HG03066 (cell line): ENCODE results near the gene PTK6.
"Not testable (repeated sequence)": the region's sequence is repeated elsewhere in the genome, so short reads cannot be mapped to it uniquely, and the experiment has no call there.

Experiments used
- ATAC-seq: cut with Tn5 transposase; IDR thresholded peaks from one replicate; pipeline ENCODE4 v1.9.1; 2021; ENCODE audit warnings: low read depth; ENCODE audit not compliant: unreplicated experiment

The PTK6 gene

DNA sequence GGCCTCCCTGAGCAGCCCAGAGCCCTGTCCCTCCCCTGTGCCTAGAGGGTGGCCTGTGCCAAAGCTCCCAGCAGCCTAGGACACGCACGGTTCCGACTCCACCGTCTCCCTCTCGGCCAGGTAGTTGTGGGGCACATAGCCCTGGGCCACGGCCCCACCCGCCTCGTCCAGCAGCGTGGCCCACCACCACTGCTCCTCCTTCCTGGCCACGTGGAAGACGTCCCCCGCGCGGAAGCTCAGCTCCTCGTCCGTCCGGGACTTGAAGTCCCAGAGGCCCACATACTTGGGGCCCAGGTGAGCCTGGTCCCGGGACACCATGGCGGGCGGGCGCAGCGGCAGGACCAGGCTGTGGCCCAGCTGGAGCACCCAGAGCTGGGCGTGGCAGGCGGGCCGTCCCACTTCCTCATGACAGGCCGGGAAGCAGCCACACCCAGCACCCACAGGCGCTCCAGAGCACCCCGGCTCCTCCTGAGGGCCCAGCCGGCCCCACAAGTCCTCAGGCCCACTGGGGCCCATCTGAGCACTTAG is at the start of gene PTK6:
Gene PTK6 (minus strand): TSS at position 380 of the 528 bp plus-strand sequence. CDS start 62 bp downstream, at position 318.
- no peak for ATAC-seq

DNA sequence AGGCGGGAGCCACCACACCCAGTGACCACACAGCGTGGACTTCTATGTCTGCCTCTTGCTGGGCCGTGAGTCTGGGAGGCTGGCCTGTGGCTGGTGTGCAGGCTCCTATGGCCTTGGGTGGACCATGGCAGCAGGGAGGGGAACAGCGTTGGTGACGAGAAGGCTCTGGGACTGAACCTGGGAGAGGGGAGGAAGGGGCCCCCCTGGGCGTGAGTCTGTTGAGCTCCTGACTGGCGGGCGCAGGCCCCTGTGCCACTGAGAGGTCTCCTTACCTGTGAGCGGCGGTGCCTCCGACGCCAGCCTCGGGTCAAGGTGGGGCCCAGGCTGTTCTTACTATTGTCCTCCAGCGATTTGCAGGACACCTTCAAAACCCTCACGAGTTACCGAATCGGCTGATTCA is 49.6 kb upstream of the PTK6 start:
- no peak for ATAC-seq

DNA sequence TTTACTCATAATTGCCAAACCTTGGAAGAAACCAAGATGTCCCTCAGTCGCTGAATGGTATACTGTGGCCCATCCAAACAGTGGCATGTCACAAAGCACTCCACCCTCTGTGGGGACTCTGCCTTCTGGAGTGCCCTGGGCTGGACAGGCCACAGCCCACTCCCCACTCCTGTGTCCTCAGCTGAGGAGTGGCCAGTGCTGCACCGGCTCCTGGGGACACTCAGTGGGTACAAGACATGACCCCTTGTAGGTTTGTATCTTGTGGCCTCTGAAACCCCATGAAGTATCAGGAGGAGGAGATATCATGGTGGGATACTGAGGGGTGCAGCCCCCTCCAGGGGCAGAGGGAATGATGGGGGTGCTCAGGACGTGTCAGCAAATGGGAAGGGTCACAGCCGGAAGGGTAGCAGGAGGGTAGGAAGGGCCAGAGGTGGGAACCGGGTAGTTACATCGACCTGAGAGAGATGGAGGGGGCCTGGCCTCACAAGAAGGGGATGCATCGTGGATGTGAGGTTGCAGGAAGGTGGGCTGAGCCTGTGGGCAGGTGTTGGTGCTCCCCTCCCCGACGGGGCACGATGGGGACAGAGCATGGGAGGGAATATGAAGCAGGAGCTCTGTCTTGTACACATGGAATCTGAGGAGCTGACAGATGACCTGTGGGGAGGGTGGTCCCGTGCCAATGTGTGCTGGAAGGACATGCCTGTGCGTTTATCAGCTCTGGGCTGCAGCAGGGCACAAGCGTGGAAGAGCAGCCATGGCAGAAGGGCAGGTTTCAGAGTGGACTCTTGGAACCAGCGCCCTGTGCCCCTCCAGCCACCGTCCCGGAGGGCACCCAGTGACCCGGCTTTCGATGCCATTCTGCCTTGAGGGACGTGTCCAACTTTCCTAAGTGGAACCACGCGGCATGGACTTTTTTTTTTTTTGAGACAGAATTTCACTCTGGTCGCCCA is 48.7 kb upstream of the PTK6 start:
- no peak for ATAC-seq

DNA sequence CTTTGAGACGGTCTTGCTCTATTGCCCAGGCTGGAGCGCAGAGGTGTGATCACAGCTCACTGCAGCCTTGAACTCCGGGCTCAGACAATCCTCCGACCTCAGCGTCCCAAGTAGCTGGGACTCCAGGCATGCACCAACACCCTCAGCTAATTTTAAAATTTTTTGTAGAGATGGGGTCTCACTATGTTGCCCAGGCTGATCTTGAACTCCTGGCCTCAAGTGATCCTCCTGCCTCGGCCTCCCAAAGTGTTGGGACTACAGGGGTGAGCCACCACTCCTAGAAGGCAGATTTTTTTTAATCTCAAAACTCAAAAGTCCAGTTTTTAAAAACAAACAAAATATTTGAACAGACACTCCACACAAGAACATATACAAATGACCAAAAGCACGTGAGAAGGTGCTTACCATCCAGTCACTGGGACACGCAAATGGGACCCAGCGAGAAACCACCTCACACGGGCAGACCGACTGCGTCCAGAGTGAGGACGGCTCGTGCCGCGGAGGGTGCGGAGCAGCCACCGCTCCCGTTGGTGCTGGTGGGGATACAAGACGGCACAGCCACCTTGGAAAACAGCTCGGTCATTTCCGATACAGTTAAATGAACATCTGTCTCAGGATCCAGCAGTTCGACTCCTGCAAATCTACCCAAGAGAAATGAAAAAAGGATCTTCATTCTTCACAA is 45.3 kb upstream of the PTK6 start:
- no peak for ATAC-seq

DNA sequence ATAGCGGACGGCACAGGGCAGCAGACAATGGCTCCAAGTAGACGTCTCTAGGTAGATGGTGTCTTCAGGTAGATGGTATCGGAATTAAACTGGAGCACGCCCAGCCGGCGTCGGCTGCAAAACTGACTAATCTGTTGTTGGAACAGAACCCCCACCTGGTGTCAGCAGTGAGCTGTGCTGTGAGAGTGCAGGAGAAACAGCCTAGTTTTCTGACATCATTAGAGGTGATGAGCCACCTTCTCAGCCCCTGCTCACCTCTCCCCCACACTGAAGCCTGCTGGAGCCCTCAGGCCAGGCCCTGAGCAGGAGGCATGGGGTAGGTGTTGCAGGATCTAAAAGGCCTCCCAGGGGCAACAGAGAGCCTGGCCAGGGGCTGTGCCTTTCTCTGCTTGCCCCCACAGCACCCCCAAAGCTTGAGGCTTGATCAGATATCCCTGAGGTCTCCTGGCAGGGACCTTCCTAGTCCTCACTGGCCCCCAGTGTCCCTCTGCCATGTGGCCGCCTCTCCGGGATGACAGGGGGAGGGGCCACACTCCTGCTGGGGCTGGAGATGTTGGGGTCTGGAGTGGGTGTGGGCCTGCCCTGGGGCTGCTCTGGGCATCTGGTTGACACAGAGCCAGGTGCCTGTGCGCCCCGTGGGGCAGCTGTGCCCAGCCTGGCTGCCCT is 43.8 kb upstream of the PTK6 start:
- no peak for ATAC-seq

DNA sequence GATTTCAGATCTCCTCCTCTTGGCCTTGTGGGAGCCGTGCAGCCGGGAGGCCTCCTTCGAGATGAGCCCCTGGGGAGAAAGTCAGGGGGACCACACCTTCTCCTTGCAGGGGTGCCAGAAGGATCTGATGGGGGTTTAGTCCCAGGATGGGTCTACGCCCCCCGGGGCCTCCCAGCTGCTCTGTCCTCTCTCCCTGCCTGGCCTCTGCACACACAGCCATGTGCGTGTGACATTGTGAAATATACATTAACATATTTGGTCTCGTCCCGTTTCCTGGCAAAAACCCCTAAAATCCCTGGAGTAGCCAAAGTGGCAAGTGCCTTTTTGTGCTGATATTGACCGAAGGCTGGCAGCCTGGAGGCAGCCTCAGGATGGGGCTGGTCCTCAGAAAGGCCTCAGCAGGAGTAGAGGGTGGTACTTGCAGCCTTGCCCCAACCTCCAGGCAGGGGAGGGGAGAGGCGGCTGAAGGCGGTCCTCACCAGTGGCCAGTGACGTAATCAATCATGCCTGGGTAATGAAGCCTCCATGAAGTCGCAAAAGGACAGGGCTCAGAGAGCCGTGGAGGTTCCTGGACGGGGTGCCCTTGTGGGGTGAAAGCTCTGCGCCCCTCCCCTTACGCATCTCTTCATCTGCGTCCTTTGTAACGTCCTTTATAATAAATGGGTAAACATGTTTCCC is 42.0 kb upstream of the PTK6 start:
- no peak for ATAC-seq

DNA sequence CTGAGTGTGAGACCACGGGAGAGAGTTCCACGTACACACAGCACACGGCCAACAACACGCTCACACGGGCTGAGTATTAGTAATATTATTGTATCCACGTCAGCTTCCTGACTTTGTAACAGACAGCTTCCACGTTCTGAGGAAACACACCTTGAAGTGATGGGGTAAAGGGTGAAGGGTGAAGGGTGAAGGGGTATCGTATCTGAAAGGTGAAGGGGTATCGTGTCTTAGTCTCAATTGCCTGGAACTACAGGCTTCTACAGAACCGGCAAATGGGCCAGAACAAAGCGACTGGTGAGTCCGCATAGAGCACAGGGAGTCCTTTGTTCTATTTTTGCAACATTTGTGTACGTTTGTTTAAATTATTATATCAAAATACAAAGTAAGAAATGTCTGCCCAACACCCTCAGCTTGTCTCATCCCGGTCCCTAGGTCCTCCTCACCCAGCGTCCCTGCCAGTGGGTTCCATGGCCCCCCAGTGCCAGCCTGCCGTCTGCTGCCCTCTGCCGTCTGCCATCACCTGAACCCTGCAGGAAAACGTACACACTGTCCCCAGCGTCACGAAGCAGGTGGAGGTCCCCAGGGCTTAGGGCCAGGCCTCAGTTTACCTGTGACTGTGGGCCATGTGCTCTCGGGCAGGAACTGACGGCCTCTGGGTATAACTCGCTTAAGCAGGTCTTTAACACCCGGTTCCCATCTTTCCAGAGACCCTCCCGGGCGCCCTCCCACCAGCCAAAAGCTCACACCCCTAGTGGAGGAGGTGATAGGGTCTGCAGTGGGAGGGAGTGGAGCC is 41.2 kb upstream of the PTK6 start:
- ATAC-seq: no peak

DNA sequence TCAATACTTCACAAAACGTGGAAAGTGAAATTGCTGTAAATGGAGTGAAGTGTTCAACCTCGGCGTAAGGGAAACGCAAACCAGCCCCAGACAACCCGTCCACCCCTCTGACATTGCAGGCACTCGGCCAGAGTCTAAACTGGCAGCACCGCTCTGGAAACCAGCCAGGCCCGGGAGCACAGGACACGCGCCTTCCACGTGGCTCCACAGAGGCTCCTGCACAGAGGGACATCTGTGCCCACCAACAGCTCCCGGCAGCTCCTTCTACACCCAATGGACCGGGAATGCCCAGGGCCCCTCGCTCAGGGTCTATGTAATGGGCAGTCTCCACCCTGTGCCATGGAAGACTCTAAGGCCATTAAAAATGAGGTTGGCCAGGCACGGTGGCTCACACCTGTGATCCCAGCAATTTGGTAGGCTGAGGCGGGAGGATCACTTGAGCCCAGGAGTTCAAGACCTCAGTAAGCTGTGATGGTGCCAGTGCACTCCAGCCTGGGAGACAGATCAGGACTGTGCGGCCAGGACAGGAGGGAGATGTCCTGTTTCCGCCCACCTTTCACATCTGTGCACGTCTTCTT is 40.2 kb upstream of the PTK6 start:
- ATAC-seq: no peak

DNA sequence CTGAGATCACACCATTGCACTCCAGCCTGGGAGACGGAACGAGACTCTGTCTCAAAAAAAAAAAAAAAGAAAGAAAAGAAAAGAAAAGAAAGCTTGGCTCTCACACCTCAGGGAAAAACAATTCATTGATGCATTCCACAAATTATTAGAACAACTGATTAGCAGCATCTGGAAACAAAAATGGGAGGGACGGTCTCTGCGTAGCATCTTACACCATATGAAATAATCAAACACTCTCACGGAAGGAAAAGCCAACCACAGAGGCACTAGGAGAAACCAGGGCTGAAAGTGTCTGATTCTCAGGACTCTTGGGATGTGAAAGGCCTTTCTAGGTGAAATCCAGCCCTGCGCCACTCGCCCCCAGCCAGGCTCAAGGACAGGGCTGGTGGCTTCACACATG is 39.1 kb upstream of the PTK6 start:
- no peak for ATAC-seq

DNA sequence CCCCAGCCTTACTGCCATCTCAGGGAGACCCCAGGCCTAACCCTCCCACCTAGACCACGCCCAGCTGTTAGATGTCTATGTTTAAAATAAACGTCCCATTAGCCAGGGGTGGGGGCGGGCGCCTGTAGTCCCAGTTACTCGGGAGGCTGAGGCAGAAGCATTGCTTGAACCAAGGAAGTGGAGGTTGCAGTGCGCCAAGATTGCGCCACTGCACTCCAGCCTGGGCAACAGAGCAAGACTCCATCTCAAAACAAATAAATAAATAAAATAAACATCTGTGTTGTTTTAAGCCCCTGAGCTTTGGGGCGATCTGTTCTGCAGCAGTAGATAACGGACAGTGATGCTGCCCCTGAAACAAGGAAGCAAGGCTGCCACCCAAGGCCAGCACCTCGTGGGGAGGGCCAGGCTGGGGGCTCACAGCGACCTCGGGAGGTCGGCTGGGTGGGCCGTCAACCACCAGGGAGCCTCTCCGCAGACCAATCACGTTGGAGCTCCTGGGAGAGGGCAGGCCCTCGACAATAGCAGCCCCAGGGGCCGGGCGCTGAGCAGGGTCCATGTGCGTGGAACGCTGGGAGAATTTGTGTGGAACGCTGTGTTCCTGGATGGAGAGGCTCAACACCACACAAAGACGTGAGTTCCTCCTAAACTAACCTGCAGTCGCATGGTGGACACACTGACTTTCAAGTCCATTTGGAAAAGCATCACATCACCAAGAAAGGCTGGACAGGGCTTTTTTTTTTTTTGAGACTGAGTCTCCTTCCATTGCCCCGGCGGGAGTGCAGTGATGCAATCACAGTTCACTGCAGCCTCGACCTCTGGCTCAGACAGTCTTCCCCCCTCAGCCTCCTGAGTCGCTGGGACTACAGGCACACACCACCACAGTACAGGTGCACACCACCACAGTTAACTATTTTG is 37.9 kb upstream of the PTK6 start:
- ATAC-seq: no peak

DNA sequence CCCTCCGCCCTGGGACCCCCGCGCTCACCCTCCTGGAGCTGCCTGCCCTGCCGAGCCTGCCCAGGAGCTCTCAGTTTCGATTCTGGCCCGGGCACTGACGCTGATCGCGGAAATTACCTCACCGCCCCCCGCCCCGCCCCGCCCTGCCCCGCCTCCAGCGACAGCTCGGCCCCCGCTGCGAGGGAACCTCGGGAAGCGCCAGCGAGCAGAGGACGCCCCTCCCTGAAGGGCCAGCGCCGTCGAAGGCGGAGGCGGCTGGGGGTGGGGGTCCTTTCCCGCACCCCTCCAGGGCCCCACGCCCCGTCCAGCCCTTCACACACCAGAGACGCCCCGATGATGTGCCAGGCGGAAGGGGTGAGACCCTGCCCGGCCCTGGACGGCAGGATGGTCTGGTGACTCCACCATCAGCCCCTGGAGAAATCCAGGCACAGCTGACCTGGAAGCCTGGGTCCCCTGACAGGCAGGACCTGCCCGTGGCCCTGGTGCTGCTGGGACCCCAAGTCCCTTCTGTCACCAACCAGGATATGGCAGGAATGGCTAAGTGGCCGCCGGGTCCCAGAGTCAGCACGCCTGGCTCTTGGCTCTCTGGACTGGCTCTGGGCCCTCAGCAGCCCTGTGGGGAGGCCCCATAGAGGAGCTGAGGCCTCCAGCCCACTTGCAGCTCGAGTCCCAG is 37.1 kb upstream of the PTK6 start, which contains the start of gene HELZ2:
Gene HELZ2 (minus strand): TSS at position 84 of the 673 bp plus-strand sequence. CDS start 1,854 bp downstream, outside the sequence.
- ATAC-seq: no peak

DNA sequence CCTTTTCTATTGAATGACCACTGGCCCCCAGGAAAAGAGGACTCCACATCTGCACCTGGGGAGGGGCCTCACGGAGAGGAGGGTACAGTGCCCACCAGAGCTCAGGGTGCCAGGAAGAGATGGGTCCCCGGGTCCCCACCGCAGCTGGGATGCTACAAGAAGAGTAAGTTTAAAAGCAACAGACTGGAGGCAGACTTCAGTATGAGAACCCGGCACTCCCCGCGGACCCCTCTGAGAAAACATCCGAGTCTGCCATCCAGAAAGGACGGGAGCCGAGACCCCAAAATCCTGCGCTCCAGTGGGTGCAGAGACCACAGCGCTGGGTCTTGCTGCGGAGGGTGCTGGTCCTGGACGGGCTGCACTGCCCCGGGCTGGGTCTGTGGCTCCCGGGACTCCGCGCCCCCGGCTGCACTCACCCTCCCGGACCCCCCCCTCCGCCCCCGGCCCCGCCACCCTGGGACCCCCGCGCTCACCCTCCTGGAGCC is 36.5 kb upstream of the PTK6 start:
- no peak for ATAC-seq

DNA sequence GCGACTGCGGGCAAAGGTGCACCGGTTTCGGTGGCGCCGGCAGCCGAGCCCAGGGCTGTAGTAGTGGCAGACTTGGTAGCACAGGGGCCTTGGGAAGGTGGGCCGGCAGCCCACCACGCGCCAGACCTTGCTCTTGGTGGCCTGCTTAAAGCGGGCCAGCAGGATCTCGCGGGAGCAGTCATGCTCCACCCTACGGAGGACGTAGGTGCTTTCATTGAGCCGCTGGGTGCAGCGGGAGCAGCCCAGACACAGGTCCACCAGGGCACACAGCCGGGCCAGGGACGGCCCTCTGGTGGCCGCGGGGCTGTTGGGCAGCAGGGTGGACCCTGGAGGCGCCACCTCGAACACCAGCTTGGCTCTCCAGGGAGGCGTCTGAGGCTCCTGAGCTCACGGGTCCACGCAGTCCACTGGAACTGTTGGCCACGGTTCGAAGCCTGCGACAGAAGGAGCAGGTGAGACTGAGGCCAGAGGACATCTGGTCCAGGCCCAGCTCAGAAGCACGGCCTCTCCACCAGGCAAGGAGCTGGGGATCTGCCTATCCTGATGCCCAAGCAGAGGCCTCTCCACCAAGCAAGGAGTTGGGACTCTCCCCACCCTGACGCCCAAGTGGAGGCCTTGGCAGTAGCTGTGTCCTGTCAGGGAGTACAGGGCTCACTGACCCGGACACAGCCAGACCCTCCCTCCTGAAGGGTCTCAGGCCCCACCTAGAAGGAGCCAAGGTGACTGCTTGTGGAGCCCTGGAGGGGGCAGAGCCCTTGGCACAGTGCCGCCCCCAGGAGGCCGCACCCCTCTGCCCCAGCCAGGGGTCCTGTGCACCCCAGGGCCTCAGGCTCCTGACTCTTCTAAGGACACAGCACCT is 35.8 kb upstream of the PTK6 start:
- no peak for ATAC-seq

DNA sequence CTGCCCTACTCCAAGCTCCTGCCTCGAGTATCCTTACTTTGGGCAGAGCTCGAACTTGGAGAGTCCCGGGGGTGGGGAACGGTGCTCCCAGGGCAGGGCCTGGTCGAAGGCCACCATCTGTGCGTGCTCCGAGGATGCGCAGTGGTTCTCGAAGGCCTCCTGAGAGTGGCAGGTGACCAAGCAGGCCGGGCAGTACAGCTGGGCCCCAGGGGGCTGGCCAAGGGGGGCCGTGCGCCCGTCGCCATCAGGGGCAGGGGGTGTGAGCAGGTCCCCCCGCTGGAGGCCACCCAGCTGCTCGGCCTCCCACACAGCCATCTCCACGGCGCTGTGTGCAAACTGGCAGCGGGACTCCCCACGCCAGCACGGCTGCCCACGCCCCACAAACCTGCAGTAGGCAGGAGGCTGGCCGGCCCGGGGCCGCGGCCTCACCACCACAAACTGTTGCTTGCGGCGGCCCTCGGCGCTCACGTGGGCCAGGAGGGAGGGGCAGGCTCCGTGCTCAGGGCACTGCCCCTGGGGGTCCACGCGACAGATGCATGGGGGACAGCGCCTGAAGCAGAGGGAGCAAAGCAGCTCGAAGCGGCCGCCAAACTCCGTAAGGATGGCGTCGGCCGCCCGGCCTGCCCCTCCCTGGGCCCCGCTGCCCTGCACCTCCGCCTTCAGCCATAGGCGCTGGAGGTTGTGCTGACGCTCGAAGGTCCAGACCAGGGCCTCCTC is 35.1 kb upstream of the PTK6 start:
- no peak for ATAC-seq

DNA sequence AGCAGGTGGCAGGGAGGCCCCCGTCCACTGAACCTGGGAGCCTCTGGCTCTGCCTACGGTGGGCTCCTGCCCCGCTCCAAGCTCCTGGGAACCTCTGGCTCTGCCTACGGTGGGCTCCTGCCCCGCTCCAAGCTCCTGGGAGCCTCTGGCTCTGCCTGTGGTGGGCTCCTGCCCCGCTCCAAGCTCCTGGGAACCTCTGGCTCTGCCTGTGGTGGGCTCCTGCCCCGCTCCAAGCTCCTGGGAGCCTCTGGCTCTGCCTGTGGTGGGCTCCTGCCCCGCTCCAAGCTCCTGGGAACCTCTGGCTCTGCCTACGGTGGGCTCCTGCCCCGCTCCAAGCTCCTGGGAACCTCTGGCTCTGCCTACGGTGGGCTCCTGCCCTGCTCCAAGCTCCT is 33.9 kb upstream of the PTK6 start:
- not testable (repeated sequence) for ATAC-seq
